Neural progenitor cell (in vitro differentiated cells): ENCODE results near the gene PNPLA7. TPM values are rescaled to one million over a fixed set of nuclear protein-coding genes. Genes with fewer than 3 reads are reported as not detected.

ENCODE experiments used
- DNase-seq: peaks from one replicate; pipeline ENCODE4 v3.0.0-alpha.2; 2016; ENCODE audit warnings: low spot score
- H2AFZ ChIP-seq: fragments of 200-600 bp; sonication (generic); replicated peaks from 2 replicates; pipeline ENCODE4 v1.6.1; 2016; ENCODE audit warnings: antibody characterized with exemption
- H3F3A ChIP-seq: fragments of 200-600 bp; sonication (generic); 2 replicates; pipeline ENCODE4 v1.6.1; 2016; ENCODE audit warnings: antibody characterized with exemption, low read depth
- H3K27ac ChIP-seq: fragments of 200-600 bp; sonication (generic); 2 replicates; pipeline ENCODE4 v1.5.1; 2016; ENCODE audit warnings: mild to moderate bottlenecking
- H3K27me3 ChIP-seq: fragments of 200-600 bp; sonication (generic); 2 replicates; pipeline ENCODE4 v1.6.1; 2016; ENCODE audit warnings: mild to moderate bottlenecking, moderate library complexity
- H3K36me3 ChIP-seq: fragments of 200-600 bp; sonication (generic); 2 replicates; pipeline ENCODE4 v1.5.1; 2016
- H3K4me1 ChIP-seq: fragments of 200-600 bp; sonication (generic); 2 replicates; pipeline ENCODE4 v1.6.1; 2016; ENCODE audit warnings: mixed run types
- H3K4me2 ChIP-seq: fragments of 200-600 bp; sonication (generic); 2 replicates; pipeline ENCODE4 v1.6.1; 2016
- H3K4me3 ChIP-seq: fragments of 200-600 bp; sonication (generic); 2 replicates; pipeline ENCODE4 v1.5.1; 2016
- H3K79me2 ChIP-seq: fragments of 200-600 bp; sonication (generic); 2 replicates; pipeline ENCODE4 v1.6.1; 2016; ENCODE audit warnings: low read depth
- H3K9ac ChIP-seq: fragments of 200-600 bp; sonication (generic); 2 replicates; pipeline ENCODE4 v1.6.1; 2016
- H3K9me3 ChIP-seq: fragments of 200-600 bp; sonication (generic); 2 replicates; pipeline ENCODE4 v1.5.1; 2016; ENCODE audit warnings: low read depth
- H4K20me1 ChIP-seq: fragments of 200-600 bp; sonication (generic); 2 replicates; pipeline ENCODE4 v1.6.1; 2016; ENCODE audit warnings: low read depth
- H3K27ac Mint-ChIP-seq: 3 replicates; pipeline ENCODE4 v1.8.0; 2021; ENCODE audit warnings: mixed read lengths
- H3K27me3 Mint-ChIP-seq: 2 replicates; pipeline ENCODE4 v1.8.0; 2022; ENCODE audit warnings: low read depth, mild to moderate bottlenecking, inconsistent platforms, moderate library complexity, mixed read lengths; ENCODE audit not compliant: insufficient read depth
- H3K36me3 Mint-ChIP-seq: 3 replicates; pipeline ENCODE4 v1.8.0; 2021; ENCODE audit warnings: mixed read lengths
- H3K4me1 Mint-ChIP-seq: 3 replicates; pipeline ENCODE4 v1.8.0; 2021; ENCODE audit warnings: mixed read lengths
- H3K4me3 Mint-ChIP-seq: 3 replicates; pipeline ENCODE4 v1.8.0; 2021; ENCODE audit warnings: mild to moderate bottlenecking, moderate library complexity, mixed read lengths
- H3K9me3 Mint-ChIP-seq: 3 replicates; pipeline ENCODE4 v1.8.0; 2020; ENCODE audit warnings: mixed read lengths
- CTCF ChIP-seq: fragments of 200-600 bp; sonication (generic); IDR thresholded peaks from 2 replicates; pipeline ENCODE4 v1.5.1; 2017; ENCODE audit warnings: antibody characterized with exemption, mild to moderate bottlenecking
- EZH2 ChIP-seq: fragments of 200-600 bp; sonication (generic); IDR thresholded peaks from 2 replicates; pipeline ENCODE4 v1.6.1; 2017; ENCODE audit warnings: antibody characterized with exemption, mild to moderate bottlenecking, moderate library complexity
- EZH2phosphoT487 ChIP-seq: fragments of 200-600 bp; sonication (generic); IDR thresholded peaks from 2 replicates; pipeline ENCODE4 v1.6.1; 2017; ENCODE audit warnings: antibody characterized with exemption
- total RNA-seq: library from RNA; depleted of rRNA; stranded (reverse); fragments of >200 nt; gene quantifications from 2 replicates; pipeline ENCODE4 v1.2.3, GENCODE V29; 2015; ENCODE audit warnings: low replicate concordance

The PNPLA7 gene
- total RNA-seq, 1 donor from 2014 or later: 0.13 TPM

GRCh38 chr9:137488327-137488653, 61.9 kb downstream of the PNPLA7 start:
- H3K27me3 ChIP-seq: no peaks in the 10 kb centered on the region
- no peaks in the 10 kb centered on the region for H3K79me2 ChIP-seq
- no peaks in the 10 kb centered on the region for H3K36me3 ChIP-seq
- no peaks in the 10 kb centered on the region for H3F3A ChIP-seq
- Mint-ChIP-seq H3K4me3 (no peak overlapping the region), H3K36me3 (peaks cover 4% of the 10 kb centered on the region), H3K9me3 (peaks cover 5% of the 10 kb centered on the region), H3K27ac (peak overlapping the region; percentile 16), H3K27me3 (peaks cover 2% of the 10 kb centered on the region), H3K4me1 (peaks cover 9% of the 10 kb centered on the region)
- H3K4me3 ChIP-seq: no peak overlapping the region
- no peaks in the 10 kb centered on the region for H4K20me1 ChIP-seq
- no peaks in the 10 kb centered on the region for H3K9me3 ChIP-seq
- H3K4me1 ChIP-seq: no peaks in the 10 kb centered on the region
- H3K4me2 ChIP-seq: no peak overlapping the region
- H3K27ac ChIP-seq: no peak overlapping the region
- no peak overlapping the region for H2AFZ ChIP-seq
- TF ChIP-seq EZH2 (no peak), EZH2phosphoT487 (no peak), CTCF (no peak)
- no peak for DNase-seq
- no peak overlapping the region for H3K9ac ChIP-seq

DNA sequence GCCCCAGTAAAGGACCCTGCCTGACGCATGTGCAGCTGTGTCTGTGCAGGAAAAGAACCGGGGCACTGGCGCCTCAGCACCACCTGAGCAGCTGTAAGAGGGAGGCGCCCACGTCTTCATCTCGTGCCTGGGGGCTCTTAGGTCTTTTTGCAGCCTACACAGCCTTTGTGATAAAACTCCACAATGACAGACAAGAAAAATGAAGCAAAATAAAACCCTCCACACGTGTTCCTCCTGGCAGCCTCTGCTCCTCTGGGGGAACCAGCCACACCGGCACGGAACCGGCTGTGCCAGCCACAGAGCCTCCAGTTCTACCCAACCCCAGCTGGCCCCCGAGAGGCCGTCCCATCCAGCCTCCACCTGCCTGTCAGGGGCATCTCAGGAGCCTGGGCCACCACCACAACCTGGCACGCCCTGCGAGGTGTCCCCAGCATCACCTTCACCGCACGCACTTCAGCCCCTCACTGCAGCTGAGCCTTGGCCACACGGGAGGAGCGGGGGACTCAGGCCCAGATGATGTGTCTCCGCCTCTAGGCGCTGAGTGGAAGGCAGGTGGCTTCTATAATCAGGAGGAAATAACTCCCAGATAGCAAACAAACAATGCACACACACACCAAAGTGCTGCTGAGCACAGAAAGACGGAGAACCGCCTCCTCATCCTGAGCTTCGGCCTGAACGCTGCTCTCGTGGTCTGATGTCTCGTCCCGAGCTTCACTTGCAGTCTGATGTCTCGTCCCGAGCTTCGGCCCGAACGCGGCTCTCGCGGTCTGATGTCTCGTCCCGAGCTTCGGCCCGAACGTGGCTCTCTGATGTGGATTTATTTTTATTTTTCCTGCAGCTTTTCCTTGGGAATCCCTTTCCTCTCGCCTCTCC, 62.5 kb downstream of the PNPLA7 start:
- TF ChIP-seq EZH2phosphoT487: no peak
- no peak for TF ChIP-seq EZH2
- no peak for TF ChIP-seq CTCF
- peaks cover 5% of the 10 kb centered on the region for H3K9me3 Mint-ChIP-seq
- peaks cover 9% of the 10 kb centered on the region for H3K4me1 Mint-ChIP-seq
- DNase-seq: no peak
- peak overlapping the region; percentile 16 for H3K27ac Mint-ChIP-seq
- Histone ChIP-seq H2AFZ (no peak overlapping the region), H3K9me3 (no peaks in the 10 kb centered on the region), H3K4me1 (no peaks in the 10 kb centered on the region), H3K27me3 (no peaks in the 10 kb centered on the region), H3K36me3 (no peaks in the 10 kb centered on the region), H3K4me2 (no peak overlapping the region), H3K4me3 (no peak overlapping the region), H3K27ac (no peak overlapping the region), H3K9ac (no peak overlapping the region), H3F3A (no peaks in the 10 kb centered on the region), H4K20me1 (no peaks in the 10 kb centered on the region), H3K79me2 (no peaks in the 10 kb centered on the region)
- no peak overlapping the region for H3K4me3 Mint-ChIP-seq
- peaks cover 2% of the 10 kb centered on the region for H3K27me3 Mint-ChIP-seq
- H3K36me3 Mint-ChIP-seq: peaks cover 4% of the 10 kb centered on the region

DNA sequence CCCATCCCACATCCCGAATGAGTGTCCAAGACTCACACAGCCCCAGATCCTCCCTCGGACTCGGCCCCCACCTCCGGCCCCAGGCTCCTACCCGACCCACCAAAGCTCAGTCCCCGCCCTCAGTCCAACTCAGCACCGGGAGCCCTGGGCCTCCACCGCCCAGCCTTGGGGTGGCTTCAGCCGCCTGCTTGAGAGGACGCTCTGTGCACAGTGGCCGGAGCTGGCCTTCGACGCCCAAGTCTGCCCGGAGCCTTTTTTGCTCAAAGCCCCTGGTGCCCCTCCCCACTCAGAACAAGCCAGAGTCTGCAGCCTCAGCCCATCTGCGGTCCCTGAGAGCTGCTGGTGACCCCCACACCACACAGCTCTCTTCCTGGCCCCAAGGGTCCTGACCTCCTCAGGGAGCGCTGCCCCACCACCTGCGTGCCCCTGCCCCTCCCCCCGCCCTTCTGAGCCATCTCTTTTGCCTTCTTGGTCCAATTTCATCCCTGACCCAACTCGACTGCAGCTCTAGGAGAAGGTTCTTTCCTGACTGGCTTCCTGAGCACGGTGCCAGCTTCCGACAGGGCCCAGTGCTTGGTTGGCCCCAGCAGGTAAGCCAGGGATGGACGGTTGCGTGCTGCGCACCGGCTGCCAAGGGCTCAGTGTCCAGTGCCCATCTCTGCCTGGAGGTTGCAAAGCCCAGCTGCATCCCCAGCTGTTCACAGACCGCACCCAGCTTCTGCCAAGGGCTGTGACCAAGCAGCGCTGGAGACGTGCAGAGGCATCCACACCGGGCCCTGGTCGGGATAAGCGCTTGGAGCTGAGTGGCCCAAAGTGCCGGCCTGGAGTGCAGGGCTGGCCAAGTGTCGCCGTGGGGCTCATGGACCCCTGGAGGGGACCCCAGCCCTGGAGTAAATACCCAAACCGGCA, 63.4 kb downstream of the PNPLA7 start:
- H3K27me3 ChIP-seq: no peaks in the 10 kb centered on the region
- H3K4me1 Mint-ChIP-seq: peaks cover 14% of the 10 kb centered on the region
- H3K9me3 Mint-ChIP-seq: peaks cover 1% of the 10 kb centered on the region
- H3K9ac ChIP-seq: no peak overlapping the region
- DNase-seq: no peak
- H3F3A ChIP-seq: no peaks in the 10 kb centered on the region
- H3K27ac ChIP-seq: no peak overlapping the region
- H3K27me3 Mint-ChIP-seq: peaks cover under 1% of the 10 kb centered on the region
- H4K20me1 ChIP-seq: no peaks in the 10 kb centered on the region
- H3K4me3 Mint-ChIP-seq: peak overlapping the region; percentile 48
- H3K4me2 ChIP-seq: no peak overlapping the region
- no peaks in the 10 kb centered on the region for H3K36me3 ChIP-seq
- TF ChIP-seq CTCF: no peak
- no peak for TF ChIP-seq EZH2
- TF ChIP-seq EZH2phosphoT487: no peak
- H2AFZ ChIP-seq: no peak overlapping the region
- H3K9me3 ChIP-seq: no peaks in the 10 kb centered on the region
- no peaks in the 10 kb centered on the region for H3K79me2 ChIP-seq
- H3K4me3 ChIP-seq: no peak overlapping the region
- H3K27ac Mint-ChIP-seq: peak overlapping the region; percentile 40
- peaks cover under 1% of the 10 kb centered on the region for H3K36me3 Mint-ChIP-seq
- H3K4me1 ChIP-seq: no peaks in the 10 kb centered on the region
